Stimulated activated CD4-positive, alpha-beta T cell treated with anti-CD3 and anti-CD28 coated beads, TNF-alpha, amount 100 ng/mL, for 48 hours (primary cell): ENCODE measurements around the gene TXNRD2.
"Not testable (repeated sequence)": the region's sequence is repeated elsewhere in the genome, so short reads cannot be mapped to it uniquely, and the experiment has no call there.

Experiments used
- DNase-seq, 3 donors: peaks; one replicate each; pipeline ENCODE4 v3.0.0-alpha.2; 2020; ENCODE audit warnings: low read depth in 3 of 3

Gene TXNRD2

DNA sequence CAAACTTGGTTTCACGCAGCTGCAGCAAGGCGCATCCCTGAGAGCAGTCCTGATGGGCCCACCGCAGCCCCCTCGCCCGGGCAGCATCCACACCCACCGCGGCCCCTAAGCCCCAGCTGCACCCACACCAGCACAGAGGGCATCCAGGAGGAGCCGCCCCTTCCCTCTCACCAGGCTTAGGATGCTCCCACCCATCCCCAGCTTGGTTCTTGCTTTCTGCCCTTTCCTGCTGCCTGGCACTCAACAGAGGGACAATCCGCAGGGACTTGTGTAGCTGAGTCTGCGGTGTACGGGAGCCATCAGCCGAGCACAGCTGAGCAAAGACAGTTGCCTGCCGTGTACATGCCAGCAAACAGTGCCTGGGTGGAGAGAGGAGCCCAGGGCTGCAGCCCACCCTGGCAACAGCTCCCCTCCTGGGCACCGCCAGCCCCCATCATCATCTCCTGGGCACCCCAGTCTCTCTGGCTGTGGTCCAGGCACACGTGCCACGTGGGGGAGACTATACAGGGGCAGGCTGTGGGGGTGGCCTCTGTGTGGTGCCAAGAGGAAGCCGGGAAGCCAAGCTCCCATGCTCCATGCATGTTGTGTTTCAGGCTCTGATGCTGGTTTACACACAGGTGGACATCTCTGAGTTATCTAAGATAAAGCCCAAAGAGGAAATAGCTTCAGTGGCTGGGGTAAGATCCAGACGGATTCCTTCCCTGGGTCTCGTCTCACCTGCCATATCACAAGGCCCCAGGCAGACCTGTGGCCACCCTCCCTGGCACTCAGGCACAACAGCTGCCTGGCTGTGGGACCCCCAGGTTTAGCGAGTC, 50.9 kb downstream of the TXNRD2 start:
- no peak for DNase-seq

DNA sequence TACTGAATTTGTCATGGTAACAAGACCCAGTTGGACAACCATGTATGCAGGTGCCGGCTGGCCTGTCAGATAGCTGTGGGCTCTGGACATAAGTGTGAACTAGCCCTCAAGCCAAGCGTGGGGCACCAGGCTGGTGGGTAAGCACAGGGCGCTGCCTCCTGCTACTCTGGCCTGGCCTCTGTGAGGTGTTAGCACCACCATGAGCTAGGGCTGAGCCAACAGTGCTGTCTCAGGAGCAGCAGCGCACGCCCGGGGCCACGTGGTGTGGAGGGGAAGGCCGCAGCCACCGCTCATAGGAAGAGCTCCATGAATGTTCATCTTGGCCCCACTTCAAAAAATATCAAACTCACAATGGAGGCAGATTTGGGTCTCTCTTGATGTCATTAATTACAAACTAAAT, 51.7 kb downstream of the TXNRD2 start:
- DNase-seq = peak in 2 of 3 donors; percentile 34 to 38

DNA sequence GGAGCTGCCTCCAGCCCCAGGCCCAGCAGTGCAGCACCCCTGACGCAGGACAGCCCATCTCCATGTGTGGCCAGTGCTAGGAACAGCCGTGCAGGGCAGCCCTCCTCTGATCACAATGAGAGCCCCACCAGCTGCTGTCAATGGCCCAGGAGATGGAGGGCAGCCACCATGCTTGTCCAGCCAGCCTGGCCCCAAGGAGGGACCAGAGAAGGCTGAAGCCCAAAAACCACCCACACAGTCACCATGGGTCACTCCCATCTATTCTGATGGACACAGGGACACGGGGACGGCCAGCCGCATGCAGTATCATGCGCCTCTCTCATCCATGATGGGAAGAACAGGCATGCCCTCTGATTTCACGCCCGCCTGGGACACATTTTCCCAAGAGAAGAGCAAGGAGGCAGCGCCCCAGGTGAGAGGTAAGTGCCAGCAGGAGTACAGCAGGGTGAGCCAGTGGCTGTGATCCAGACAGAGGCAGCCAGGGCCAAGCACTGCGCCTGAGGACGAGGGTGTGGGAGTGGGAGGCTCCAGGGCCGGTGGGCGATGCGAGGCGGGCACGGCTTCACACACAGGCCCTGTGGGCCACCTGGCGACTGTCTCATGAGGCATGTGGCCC, 53.4 kb downstream of the TXNRD2 start:
- no peak for DNase-seq

DNA sequence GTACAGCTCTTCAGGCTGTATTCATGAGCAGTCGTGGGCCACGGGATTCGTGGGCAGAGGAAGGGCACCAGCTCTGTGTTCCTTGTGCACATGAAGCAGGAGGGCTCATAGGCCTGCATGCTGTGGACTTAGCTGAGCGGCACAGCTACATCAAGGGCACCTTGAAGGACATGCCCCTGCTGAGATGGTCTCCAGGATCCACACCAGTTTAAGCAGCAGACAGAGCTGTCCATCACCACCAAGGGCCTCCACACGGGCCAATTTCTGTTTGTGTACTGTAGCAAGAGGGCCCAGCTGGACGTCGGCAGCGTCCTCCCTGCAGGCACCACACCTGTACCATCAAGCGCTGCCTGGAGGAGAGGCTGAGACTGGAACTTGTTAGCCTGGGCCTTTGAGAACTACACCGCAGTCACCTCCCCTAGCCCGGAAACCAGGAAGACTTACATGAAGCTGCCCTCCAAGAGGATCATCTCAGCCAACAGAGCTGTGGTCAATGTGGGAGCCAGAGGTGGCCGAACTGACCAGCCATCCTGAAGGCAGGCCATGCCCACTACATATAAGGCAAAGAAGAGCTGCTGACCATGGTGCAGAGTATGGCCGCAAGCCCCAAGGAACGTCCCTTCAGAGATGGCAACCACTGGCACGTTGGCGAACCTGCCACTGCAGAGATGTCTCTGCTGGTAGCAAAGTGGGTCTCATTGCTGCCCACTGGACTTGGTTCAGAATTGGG, 54.2 kb downstream of the TXNRD2 start:
- no peak for DNase-seq

DNA sequence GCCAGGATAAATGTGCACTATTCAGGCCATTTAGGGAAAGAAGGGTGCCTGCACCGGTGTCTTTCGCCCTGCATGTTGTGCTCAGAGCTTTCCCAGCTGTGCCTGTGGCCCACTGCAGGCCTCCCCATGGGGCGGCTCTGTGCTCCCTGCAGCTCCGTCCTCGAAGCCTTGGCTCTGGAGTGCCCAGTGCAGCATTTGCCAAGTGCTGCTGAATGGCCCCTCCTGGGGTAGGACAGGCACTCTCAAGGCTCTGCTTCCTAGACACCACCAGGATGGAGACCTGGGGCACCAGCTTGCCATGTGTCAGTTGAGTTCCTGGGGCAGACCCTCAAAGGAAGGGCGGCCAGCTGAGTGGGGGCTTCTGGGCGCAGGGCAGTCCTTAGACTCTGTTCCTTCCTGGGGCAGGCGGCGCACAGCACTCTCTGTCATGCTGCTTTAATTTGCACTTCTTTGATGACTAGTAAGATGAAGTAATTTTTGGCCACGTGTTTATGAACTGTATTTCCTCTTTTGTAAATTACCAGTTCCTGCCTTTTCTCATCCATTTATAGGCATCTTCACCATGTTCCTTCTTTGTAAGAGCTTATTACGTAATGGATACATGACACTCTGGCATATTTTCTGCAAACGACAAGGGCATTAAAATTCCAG, 54.9 kb downstream of the TXNRD2 start:
- DNase-seq = no peak

DNA sequence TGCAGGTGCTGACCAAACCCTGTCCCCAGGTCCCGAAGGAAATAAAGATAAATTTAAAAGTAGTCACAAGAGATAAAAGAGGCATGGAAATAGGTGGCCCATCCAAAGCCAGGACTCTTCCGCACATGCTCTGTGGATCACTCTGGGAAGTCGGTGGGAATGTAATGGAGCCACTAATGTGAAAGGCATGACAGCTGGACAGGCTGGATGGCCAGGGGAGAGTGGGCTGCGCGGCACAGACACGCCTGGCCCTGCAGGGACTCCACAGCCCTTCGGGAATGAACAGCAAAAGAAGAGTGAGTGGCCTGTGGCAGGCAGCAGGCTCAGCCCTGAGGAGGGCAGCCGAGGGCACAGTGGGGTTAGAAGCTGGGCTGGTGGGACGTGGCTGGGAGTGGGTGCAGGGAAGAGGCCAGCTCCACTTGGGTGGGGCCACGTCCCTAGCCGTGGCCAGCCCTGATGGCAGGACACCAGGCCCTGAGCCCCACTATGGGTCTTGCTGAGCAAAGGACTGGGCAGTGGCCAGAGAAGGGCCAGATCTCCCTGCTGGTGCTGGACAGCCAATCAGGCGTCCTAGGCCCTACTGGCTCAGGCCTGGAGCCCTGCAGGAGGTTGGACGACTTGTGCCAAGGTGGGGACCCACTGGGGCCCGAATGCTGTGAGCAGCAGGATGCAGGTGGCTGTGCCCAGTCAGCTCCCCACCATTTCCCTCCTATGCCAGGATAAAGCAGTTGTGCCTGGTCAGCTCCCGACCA, 55.6 kb downstream of the TXNRD2 start:
- DNase-seq = no peak

DNA sequence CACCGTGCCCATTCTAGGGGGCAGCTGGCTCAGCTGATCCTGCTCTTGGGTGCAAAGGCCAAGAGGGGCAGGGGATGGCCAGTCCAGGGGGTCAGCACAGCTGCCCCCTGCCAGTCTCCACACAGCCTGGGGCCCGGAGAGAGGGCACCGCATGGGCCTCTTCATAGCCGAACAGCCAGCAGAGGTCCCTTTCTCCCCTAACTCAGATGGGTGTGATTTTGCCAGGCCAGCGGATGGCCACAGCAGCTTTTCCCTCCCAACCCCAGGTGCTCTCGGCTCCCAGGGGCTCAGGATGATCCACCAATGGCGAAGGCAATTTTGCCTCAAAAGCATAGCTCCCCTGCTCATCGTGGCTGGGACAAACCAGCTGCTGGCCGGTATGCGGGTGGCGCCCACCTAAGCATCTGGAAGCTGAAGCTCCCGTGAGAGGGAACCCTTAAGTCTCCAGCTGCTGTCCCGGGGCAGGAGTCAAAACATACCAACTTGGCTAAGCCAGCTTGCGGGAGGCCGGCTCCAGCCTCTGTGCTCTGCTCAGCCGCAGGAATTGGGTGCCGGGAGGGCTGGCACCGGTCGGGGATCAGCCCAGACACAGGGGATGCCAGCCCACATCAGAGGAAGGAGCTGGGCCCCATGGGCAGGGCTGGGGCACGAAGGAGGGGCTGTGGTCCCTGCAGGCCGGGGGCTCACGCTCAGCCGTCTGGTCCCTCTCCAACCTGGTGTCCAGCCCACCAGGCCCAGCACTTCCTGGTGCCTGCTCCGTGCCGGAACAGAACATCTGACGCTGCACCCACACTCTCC, 56.5 kb downstream of the TXNRD2 start:
- no peak for DNase-seq

DNA sequence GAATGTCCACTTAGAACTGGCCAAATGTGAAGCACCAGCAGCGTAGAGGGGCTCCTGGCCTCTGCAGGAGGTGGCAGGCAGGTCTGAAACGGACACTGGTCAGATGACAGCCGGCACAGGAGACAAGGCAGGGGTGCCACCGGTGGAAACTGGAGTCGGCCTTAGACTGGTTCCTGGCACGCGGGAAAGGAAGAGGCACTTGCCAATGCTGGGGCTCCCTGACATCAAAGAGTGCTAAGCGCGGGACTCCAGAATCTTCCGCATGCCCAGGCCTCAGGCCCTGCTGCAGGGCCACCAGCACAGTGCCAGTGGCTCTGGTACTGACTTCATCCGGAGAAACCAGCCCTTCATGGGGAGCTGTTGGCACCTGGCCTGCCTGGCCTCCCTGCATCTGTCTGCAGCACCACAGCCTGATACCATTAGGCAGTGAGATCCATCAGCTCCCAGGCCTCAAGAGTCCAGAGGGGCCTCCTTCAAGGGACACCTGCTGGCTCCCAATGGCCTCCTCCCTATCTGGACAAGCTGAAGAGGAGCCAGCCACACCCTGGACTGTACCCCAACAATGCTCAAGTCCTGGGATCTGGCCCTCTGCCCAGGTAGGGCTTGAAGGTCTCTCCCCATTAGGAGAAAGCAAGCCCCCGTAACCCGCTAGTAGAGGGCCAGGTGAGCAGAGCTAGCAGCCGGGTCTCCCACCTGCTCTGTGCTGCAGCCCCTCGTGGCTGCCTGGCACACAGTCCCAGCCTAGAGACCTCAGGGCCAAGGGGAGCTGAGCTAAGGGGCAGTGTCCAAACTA, 57.3 kb downstream of the TXNRD2 start:
- DNase-seq = no peak

DNA sequence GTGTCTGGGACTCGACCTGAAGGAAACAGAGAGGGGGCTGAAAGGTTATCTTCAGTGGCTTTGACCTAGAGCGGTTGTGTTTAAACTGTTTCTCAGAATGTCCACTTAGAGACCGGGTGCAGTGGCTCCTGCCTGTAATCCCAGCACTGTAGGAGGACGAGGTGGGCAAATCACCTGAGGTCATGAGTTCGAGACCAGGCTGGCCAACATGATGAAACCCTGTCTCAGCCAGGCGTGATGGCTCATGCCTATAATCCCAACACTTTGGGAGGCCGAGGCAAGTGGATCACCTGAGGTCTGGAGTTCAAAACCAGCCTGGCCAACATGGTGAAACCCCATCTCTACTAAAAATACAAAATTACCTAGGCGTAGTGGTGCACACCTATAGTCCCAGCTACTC, 58.2 kb downstream of the TXNRD2 start:
- DNase-seq = not testable (repeated sequence)

DNA sequence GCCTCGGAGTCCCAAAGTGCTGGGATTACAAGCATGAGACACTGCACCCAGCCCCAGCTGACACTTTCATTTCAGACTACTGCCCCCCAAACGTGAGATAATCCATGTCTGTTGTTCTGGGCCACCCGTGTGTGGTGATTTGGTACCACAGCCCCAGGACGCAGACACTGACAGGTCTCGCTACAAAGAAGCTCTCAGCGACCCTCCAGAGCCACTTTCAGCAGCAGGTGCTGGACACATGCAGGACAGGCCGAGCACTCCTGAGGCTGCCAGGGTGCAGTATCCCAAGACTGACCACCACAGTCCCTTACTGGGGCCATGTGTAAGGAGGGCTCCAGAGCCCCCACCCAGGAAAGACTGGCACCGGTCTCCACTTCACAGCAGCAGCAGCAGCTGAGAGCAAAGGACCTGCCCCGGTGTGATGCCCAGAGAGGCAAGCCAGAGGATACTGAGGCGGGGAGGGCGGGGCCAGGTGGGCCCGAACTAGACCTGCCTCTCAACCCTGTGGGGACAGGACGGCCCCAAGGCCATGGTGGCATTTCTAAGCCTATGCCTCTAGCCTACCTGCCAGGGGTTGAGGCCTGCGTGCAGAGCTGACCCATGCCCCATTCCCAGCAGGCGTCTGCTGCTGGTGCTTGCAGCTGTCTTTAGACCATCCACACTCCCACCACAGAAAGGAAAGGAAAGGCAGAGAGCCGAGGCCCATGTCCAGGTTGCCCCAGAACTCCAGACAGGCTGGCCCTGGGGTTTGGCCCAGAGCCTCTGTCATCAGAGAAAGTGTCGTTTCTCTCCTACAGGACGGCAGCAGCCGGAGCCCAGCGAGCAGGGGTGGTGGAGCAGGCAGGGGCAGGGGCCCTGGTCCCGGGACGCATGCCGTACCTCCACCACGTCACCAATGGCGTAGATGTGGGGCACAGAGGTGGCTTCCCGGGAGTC, 58.9 kb downstream of the TXNRD2 start:
- DNase-seq = no peak

DNA sequence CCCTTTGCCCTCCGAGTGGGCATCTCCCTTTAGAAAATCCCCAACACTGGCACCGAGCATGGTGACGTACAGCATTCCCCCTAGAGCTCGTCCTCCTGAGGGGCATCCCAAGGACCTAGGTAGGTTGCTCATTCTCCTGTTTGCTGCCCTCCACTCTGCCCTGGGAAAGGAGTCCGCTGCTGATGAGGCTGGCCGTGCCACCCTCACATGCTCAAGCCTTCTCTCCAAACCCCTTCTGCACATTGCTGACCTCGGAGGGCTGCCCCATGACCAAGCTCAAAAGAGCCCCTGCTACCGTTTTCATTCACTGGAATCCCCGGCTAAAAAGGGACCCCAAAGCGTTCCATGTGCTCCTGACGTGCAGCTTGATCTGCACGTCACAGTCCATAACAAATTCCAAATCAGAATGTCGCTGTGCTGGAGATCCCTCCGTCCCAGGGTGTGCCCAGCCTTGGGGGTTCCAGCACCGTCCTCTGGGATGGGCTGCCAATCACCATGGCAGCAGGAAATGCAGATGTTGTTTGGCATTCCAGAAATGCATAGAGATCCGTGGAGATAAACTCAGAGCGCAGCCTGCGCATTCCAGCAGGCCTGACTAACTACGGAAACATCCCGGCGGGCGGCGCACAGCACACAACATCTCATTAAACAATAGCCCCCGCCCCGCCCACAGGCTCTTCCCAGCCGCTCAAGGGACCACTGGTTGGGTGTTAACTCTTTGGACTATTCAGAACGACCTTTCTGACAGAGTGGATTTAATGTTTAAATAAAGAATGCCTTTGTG, 60.6 kb downstream of the TXNRD2 start:
- DNase-seq = no peak

DNA sequence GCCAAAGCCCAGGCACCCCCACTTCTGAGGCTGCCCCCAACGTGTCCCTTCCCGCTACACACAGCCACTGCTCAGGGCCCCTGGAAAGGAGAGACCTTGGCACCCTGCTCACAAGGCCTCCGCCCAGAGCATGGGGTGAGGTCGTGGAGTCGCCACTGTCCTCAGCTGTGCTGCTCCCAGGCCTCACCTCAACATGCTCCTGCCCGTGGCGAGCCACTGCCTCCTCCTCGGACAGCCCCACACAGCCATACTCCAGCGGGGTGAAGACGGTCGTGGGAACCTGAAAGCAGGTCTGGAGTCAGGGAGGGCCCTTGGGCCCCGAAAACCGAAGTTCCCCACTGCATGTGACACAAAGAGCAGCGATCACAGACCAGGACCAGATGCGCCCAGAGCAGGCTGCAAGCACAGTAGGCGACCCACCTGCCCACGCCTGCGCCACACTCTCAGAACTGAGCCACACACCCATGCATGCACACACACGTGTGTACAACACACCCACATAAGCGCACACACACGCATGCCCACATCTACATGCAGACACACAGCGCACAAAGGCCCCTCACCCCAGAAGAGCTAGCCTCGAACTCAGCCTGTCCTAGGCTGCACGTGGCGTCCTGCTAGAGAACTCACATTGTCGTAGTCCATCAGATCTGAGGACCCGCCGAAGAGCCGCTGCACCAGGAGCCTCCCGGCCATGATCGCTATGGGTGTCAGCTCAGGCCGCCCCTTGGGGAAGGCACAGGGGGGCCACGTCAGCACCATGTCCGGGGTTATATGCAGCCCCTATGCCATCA, 61.4 kb downstream of the TXNRD2 start:
- no peak for DNase-seq

DNA sequence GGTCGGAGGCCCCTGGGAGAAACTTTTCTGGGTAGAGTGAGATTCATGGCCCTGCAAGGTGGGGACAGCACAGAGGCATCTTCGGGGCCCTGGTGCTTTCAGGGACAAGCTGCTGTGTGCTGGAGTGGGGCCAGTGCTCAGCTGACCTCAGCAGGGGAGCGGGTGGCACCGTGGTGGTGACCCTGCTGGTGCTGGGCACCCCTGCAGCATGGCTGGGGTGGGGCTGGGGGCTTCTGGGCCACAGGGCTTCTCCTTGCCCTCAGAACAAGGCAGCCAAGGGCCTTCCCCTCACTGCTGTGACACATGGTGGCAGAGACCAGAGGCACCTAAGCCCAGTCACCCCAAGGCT, 62.0 kb downstream of the TXNRD2 start:
- no peak for DNase-seq

DNA sequence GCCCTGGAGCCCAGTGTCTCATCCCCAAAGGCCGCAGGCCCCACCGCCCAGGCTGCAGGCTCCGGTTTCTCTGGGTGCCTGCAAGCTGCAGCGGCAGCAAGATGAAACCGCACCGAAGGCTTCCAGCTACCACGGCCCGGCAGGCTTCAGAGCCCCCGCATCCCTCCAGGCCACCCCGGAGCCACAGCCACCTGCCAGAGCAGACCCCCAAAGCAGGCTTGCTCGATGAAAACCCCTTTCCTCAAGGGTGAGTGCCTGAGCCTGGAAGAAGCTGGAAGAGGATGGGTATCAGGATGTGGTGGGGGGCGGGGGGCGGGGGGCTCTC, 62.4 kb downstream of the TXNRD2 start:
- DNase-seq = no peak

DNA sequence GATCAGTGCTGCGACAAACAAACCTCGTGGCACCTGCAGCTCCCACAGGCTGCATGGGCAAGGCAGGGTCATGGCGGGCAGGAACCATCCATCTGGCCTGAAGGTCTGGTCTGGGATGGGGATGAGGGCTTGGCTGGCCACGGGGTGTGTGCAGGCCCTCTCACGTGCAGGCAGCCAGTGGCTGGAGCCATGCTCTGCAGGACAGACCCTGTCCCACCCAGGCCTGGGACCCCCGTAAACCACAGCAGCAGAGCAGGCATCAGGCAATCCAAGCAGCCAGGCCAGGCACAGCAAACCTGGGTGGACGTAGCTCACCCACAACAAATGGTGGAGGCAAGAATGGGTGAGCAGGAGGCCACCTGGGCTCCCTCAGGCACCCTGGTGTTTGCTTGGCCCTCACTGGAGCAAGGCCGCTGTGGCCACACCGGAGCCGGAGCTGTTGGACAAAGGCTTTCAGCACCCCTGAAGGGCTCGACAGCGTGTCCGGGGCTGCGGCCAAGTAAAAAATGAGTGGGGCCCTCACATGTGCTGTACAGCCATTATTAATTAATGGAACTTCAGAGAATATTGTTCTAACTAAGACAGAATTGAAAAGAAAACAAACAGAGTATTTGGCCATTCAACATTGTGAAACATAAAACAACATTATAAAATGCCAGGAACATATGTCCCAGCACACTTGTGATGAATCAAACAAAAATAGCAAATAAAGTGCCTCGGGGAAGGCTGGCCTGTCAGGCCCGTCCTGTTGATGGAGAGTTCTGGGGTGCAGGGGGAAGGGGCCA, 63.0 kb downstream of the TXNRD2 start:
- DNase-seq = no peak

DNA sequence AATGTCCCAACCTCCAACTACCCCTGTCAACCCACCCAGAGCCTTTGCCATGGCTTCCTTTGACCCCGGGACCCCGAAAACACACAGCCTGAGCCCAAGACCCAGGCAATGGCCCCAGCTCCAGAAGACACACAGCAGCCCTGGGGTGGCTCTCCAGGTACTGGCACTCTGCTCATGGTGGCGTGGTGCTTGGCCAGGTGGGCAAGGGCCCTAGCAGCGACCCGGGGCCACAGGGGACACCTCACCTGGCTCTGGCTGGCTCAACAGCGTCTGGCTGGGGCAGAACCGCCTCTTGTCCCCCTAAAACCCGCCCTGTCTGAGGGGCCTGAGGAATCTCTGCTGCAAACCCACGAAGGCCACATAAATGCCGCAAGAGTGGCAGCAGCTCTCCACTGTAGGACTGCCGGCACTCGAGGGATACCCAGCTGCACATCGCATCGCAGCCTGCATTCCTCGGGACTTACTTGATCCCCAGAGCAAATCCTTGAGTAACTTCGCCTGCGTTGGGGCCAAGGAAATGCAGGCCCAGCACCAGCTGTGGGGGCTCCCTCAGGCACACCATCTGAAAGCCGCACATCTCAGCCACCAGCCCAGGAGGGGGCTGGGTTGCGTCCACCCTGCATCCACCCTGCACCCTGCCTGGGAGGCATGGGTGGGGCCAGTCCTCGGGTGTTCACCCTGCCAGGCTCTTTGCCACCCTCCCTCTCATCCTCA, 63.8 kb downstream of the TXNRD2 start:
- DNase-seq = no peak
